ENCODE data around the gene P4HA1.

DNA sequence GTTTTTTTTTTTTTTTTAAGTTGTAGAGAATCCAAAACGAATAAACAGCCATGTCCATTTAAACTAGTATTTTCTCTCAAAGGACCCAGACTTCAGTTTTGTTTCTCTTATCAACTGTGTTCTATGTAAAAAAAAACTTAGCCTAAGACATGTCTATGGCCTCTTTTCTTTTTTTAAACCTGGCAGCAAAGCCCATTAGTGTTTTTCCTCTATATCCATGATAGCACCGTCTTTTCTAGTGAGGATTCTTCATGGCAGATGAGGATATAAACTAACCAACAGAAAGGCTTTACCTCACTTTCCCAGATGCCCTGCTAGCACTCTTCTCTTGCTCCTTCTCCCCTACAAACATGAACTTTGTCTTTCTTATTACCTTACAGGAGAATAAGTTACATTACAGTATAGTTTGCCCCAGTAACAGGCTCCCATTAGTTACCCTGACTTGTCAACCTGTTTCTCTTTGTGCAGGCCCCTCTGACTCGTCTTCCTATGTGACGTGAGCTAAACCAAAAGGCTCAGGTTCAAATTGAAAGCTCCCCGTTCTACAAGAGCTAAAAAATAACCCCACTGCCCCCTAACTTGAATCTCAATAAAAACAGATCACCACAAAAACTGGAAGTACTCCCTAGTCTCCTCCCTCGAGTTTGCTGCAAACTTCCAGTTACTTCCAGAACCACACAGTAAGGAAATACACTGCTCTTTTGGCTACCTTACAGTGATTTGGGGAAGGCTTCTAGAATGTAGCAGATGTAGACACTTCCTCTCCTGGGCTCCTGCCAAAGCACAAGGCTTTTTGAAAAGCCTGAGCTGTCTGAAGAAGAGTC lies 20.1 kb downstream of the P4HA1 start:
- TF ChIP-seq STAG1 (CRISPR knock-in tag; IDR thresholded peaks at IDR 0.05; ENCODE audit: borderline replicate concordance) (no peak), CTCF (IDR thresholded peaks at IDR 0.05 in 2 of 3, conservative IDR thresholded peaks at IDR 0.05 in 1 of 3; ENCODE audit: insufficient read depth in 2 of 3, low read depth in 1 of 3, low read length in 3 of 3) (no peak), ID3 (CRISPR knock-in tag; IDR thresholded peaks at IDR 0.05) (no peak), ID3 (tag; IDR thresholded peaks at IDR 0.05) (no peak), EP300 (IDR thresholded peaks at IDR 0.05; ENCODE audit: low read length) (no peak), ATF4 (CRISPR knock-in tag; IDR thresholded peaks at IDR 0.05) (no peak), HSF4 (CRISPR knock-in tag; IDR thresholded peaks at IDR 0.05; ENCODE audit: borderline replicate concordance) (no peak)
